ENCODE measurements around the gene PALS1. TPM values are rescaled to one million over a fixed set of nuclear protein-coding genes. Genes with fewer than 3 reads are reported as not detected.
A peak's percentile ranks its signal among the peaks of the same experiment; 100 is the strongest.

Gene PALS1
- 144 TPM for polyA plus RNA-seq (ENCODE audit: insufficient read length)
- long read RNA-seq, donor 1, full-length matches to known transcripts: 5 of 79 reads
- long read RNA-seq, donor 1, partial matches to known transcripts: 74 of 79 reads
- long read RNA-seq, donor 1, other reads (novel, unspliced or antisense): 0 of 79 reads
- long read RNA-seq, donor 2, full-length matches to known transcripts: 4 of 116 reads
- long read RNA-seq, donor 2, partial matches to known transcripts: 70 of 116 reads
- long read RNA-seq, donor 2, other reads (novel, unspliced or antisense): 42 of 116 reads
- long read RNA-seq, donor 3, full-length matches to known transcripts: 4 of 14 reads
- long read RNA-seq, donor 3, partial matches to known transcripts: 10 of 14 reads
- long read RNA-seq, donor 3, other reads (novel, unspliced or antisense): 0 of 14 reads
- long read RNA-seq, donor 4, partial matches to known transcripts: 0 of 1 reads
- long read RNA-seq, donor 4, other reads (novel, unspliced or antisense): 0 of 1 reads
- long read RNA-seq, donor 5, full-length matches to known transcripts: 5 of 78 reads
- long read RNA-seq, donor 5, partial matches to known transcripts: 73 of 78 reads
- long read RNA-seq, donor 5, other reads (novel, unspliced or antisense): 0 of 78 reads
- long read RNA-seq, donor 6, full-length matches to known transcripts: 3 of 3 reads
- long read RNA-seq, donor 6, partial matches to known transcripts: 0 of 3 reads
- long read RNA-seq, donor 6, other reads (novel, unspliced or antisense): 0 of 3 reads
- long read RNA-seq, donor 7, full-length matches to known transcripts: 7 of 120 reads
- long read RNA-seq, donor 7, partial matches to known transcripts: 113 of 120 reads
- long read RNA-seq, donor 7, other reads (novel, unspliced or antisense): 0 of 120 reads
- long read RNA-seq, donor 8: 0 reads

- DNase-seq: no peak
These were observed at the start of gene PALS1 for GRCh38 chr14:67241411-67242167. PALS1 (plus strand) TSS chr14:67241435; CDS start chr14:67279171, 37,736 bp downstream.

- no peak for DNase-seq
These were observed 49.4 kb upstream of the PALS1 start for GRCh38 chr14:67191768-67192290.

- no peak for DNase-seq
These were observed 48.9 kb upstream of the PALS1 start for GRCh38 chr14:67192366-67192765.

- no peak for DNase-seq
These were observed 46.0 kb upstream of the PALS1 start for GRCh38 chr14:67195279-67195678.

- DNase-seq: no peak
These were observed 42.2 kb upstream of the PALS1 start for GRCh38 chr14:67199016-67199415.

GRCh38 chr14:67207810-67208209, 33.4 kb upstream of the PALS1 start:
- DNase-seq: no peak

- DNase-seq: no peak
These were observed 23.1 kb upstream of the PALS1 start for GRCh38 chr14:67218126-67218525.

GRCh38 chr14:67221248-67221981, 19.8 kb upstream of the PALS1 start:
- DNase-seq: no peak

GRCh38 chr14:67221982-67222328, 19.3 kb upstream of the PALS1 start:
- DNase-seq: no peak

- DNase-seq: no peak
These were observed 15.7 kb upstream of the PALS1 start for GRCh38 chr14:67225523-67225922.

- no peak for DNase-seq
These were observed 12.8 kb upstream of the PALS1 start for GRCh38 chr14:67228325-67228984.

- no peak for DNase-seq
These were observed 9.2 kb upstream of the PALS1 start for GRCh38 chr14:67232066-67232465.

GRCh38 chr14:67232621-67233020, 8.6 kb upstream of the PALS1 start:
- no peak for DNase-seq

GRCh38 chr14:67237591-67237990, 3.6 kb upstream of the PALS1 start:
- no peak for DNase-seq

- DNase-seq: no peak
These were observed 1.7 kb upstream of the PALS1 start for GRCh38 chr14:67239582-67239981.

GRCh38 chr14:67240168-67240932, 885 bp upstream of the PALS1 start:
- no peak for DNase-seq

GRCh38 chr14:67240978-67241410, 241 bp upstream of the PALS1 start:
- peak; percentile 96 for DNase-seq

GRCh38 chr14:67242168-67242420, 859 bp downstream of the PALS1 start:
- DNase-seq: no peak

GRCh38 chr14:67245104-67245503, 3.9 kb downstream of the PALS1 start:
- no peak for DNase-seq

GRCh38 chr14:67251573-67252226, 10.5 kb downstream of the PALS1 start:
- no peak for DNase-seq
